IMR-90 (cell line): ENCODE results near the gene HOTAIR.

Experiments
- BHLHE40 ChIP-seq: fragments of 150-350 bp; IDR thresholded peaks from 2 replicates; pipeline ENCODE4 v1.6.1; 2016; ENCODE audit warnings: mild to moderate bottlenecking, low read depth, low read length
- CEBPB ChIP-seq: IDR thresholded peaks from 2 replicates; pipeline ENCODE4 v1.6.1; 2012; ENCODE audit warnings: low read depth, low read length, improper control_type of control experiment
- FOS ChIP-seq: fragments of 150-350 bp; IDR thresholded peaks from 2 replicates; pipeline ENCODE4 v1.6.1; 2016; ENCODE audit warnings: low read depth, low read length
- MAFK ChIP-seq: IDR thresholded peaks from 2 replicates; pipeline ENCODE4 v1.6.1; 2012; ENCODE audit warnings: low read depth, low read length, improper control_type of control experiment
- MXI1 ChIP-seq: IDR thresholded peaks from 2 replicates; pipeline ENCODE4 v1.6.1; 2012; ENCODE audit warnings: low read depth, mild to moderate bottlenecking, low read length, moderate library complexity, borderline replicate concordance
- NFE2L2 ChIP-seq: fragments of 150-350 bp; IDR thresholded peaks from 2 replicates; pipeline ENCODE4 v1.6.1; 2016; ENCODE audit warnings: low read depth, mild to moderate bottlenecking, low read length
- POLR2A ChIP-seq: IDR thresholded peaks from 2 replicates; pipeline ENCODE4 v1.6.1; 2012; ENCODE audit warnings: mild to moderate bottlenecking, low read depth, low read length
- SMC3 ChIP-seq: fragments of 150-350 bp; IDR thresholded peaks from 2 replicates; pipeline ENCODE4 v1.6.1; 2016; ENCODE audit warnings: low read depth, mild to moderate bottlenecking, antibody characterized with exemption, low read length, moderate library complexity
- TF ChIP-seq, protein P1 (sequence below): conservative IDR thresholded peaks from 2 replicates; pipeline ENCODE4 v1.5.1; 2012; ENCODE audit warnings: mild to moderate bottlenecking, low read depth, low read length, improper control_type of control experiment
- TF ChIP-seq, protein P2 (sequence below): fragments of 150-350 bp; IDR thresholded peaks from 2 replicates; pipeline ENCODE4 v1.6.1; 2017; ENCODE audit warnings: mild to moderate bottlenecking, antibody characterized with exemption, low read length, low read depth

DNA sequence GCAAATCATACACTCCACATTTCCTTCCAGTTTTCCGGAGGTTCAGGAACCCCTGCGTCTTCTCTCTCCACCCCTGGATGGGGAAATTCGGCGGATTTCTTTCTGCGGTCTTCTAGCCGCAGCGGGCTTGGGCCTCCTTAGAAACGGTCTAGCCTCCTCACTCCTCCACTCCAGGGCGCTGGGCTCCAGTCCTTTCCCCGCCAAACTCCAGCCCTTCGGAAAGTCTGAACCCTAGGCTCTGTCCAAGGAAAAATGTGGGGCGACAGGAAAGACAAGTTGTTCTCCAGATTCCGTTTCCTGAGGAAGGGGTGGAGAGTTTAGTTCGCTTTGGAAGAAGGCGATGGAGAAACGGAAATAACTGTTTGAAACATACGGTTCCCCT, 8.8 kb upstream of the HOTAIR start:
- TF ChIP-seq, protein P1, sequence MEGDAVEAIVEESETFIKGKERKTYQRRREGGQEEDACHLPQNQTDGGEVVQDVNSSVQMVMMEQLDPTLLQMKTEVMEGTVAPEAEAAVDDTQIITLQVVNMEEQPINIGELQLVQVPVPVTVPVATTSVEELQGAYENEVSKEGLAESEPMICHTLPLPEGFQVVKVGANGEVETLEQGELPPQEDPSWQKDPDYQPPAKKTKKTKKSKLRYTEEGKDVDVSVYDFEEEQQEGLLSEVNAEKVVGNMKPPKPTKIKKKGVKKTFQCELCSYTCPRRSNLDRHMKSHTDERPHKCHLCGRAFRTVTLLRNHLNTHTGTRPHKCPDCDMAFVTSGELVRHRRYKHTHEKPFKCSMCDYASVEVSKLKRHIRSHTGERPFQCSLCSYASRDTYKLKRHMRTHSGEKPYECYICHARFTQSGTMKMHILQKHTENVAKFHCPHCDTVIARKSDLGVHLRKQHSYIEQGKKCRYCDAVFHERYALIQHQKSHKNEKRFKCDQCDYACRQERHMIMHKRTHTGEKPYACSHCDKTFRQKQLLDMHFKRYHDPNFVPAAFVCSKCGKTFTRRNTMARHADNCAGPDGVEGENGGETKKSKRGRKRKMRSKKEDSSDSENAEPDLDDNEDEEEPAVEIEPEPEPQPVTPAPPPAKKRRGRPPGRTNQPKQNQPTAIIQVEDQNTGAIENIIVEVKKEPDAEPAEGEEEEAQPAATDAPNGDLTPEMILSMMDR, result no peak
- no peak for TF ChIP-seq FOS
- TF ChIP-seq SMC3, result no peak
- no peak for TF ChIP-seq MAFK
- TF ChIP-seq POLR2A, result no peak
- no peak for TF ChIP-seq CEBPB
- TF ChIP-seq, protein P2, sequence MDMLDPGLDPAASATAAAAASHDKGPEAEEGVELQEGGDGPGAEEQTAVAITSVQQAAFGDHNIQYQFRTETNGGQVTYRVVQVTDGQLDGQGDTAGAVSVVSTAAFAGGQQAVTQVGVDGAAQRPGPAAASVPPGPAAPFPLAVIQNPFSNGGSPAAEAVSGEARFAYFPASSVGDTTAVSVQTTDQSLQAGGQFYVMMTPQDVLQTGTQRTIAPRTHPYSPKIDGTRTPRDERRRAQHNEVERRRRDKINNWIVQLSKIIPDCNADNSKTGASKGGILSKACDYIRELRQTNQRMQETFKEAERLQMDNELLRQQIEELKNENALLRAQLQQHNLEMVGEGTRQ, result no peak
- no peak for TF ChIP-seq BHLHE40
- no peak for TF ChIP-seq NFE2L2
- no peak for TF ChIP-seq MXI1
